ENCODE measurements around the gene PCDHGA4. TPM values are rescaled to one million over a fixed set of nuclear protein-coding genes. Genes with fewer than 3 reads are reported as not detected.

Gene PCDHGA4
- total and polyA plus RNA-seq, 2 of the 13 experiments (the other 11 are each of a cell fraction or from before 2014, with no cell fraction given): 0.49 to 0.58 TPM

DNA sequence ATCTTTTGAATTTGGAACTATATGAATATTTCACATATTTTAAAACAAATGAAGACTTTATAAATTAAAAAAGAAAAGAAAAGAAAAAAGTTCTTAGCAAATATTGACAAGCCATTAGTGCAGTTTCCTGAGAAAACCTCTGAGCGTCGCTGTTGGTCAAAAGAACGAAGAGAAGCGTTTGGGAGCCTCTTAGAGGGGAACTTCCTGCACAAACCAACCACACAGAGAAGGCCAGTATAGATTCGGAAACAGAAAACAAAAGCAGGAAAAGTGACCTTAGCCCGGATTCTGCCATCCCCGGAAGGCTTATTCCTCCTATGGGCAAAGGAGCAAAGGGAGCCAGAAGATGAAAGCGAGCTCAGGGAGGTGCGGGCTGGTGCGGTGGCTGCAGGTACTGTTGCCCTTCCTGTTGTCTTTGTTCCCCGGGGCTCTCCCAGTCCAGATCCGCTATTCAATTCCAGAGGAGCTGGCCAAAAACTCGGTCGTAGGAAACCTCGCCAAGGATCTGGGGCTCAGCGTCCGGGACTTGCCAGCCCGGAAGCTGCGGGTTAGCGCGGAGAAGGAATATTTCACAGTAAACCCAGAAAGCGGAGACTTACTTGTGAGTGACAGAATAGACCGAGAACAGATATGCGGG, 5.1 kb downstream of the PCDHGA4 start, which contains the start of gene PCDHGB2:
Gene PCDHGB2, plus strand, starts transcription at position 205 of the 637 bp plus-strand sequence. Its CDS starts 142 bp downstream, at position 347.
- H3K36me3 ChIP-seq (replicated peaks in 1 of 2; ENCODE audit: control insufficient read depth in 1 of 2, insufficient read depth in 2 of 2, low read length in 2 of 2): no peaks in the 10 kb centered on the region
- no peaks in the 10 kb centered on the region for H4K20me1 ChIP-seq (ENCODE audit: insufficient read depth, low read length)
- CTCF ChIA-PET (ENCODE audit: low intra/inter-chr PET ratio, low total read pairs): interaction anchor here (1.6 to 1.8 kb wide), 3 partner anchors 165 to 204 kb away, joined by 5 to 10 read pairs (median 7); no protein-coding TSS in a partner anchor
- peak; percentile 78 for ATAC-seq
- H3K79me2 ChIP-seq (ENCODE audit: insufficient read depth, low read length): no peaks in the 10 kb centered on the region
- POLR2A ChIA-PET: interaction anchor here (0.8 kb wide), 1 partner anchor 204 kb away, joined by 4 read pairs; no protein-coding TSS in a partner anchor
- TSS peak; percentile 64 for BruUV-seq (replicated peaks)
- DNase-seq (ENCODE audit: low spot score): peak; percentile 48
- H3K9me3 ChIP-seq (ENCODE audit: low read length): peaks cover 47% of the 10 kb centered on the region
- intact Hi-C loops (cut with micrococcal nuclease; ENCODE audit: unreplicated experiment) (loop anchor here (2.0 to 10.0 kb wide), 2 partner anchors 165 to 205 kb away; no protein-coding TSS in a partner anchor), in situ Hi-C loops (cut with HindIII; ENCODE audit: extremely low pct_ligation_motif_present, low pct_unique_long_range_greater_than_20kb) (loop anchor here (10.0 kb wide), 1 partner anchor 165 kb away; no protein-coding TSS in a partner anchor)
- H3K9ac ChIP-seq (ENCODE audit: insufficient read depth, low read depth, low read length): peak within 1 kb of the TSS; percentile 44
- H3K4me2 ChIP-seq (ENCODE audit: low read depth, low read length): peak within 1 kb of the TSS; percentile 31
- H3K27me3 ChIP-seq (ENCODE audit: control insufficient read depth in 1 of 2, insufficient read depth in 2 of 2, low read length in 2 of 2): no peaks in the 10 kb centered on the region
- H2AFZ ChIP-seq (ENCODE audit: low read length): peak within 1 kb of the TSS; percentile 48
- H3K4me3 ChIP-seq (replicated peaks in 1 of 3; ENCODE audit: insufficient read depth in 1 of 3, low read depth in 2 of 3, low read length in 3 of 3): peak within 1 kb of the TSS; percentile 17 to 63 (median 50); a peak in 5 of 6 replicates
- WGBS (ENCODE audit: low lambda C conversion rate): 41% methylated on average over 23 of the region's 24 CpGs
- H3K27ac ChIP-seq (ENCODE audit: extremely low read length, insufficient read depth, low read length): no peak within 1 kb of the TSS
- FAIRE-seq: no peak
- no peaks in the 10 kb centered on the region for H3K4me1 ChIP-seq (ENCODE audit: insufficient read depth, low read length)
- 0 out of 2 replicates have a peak, but pooled peaks have one; percentile 29 for TF ChIP-seq KAT8 (CRISPR knock-in tag; IDR thresholded peaks at IDR 0.05)
- no peak for TF ChIP-seq PAX8 (CRISPR knock-in tag; IDR thresholded peaks at IDR 0.05; ENCODE audit: borderline replicate concordance)
- TF ChIP-seq, protein P1, sequence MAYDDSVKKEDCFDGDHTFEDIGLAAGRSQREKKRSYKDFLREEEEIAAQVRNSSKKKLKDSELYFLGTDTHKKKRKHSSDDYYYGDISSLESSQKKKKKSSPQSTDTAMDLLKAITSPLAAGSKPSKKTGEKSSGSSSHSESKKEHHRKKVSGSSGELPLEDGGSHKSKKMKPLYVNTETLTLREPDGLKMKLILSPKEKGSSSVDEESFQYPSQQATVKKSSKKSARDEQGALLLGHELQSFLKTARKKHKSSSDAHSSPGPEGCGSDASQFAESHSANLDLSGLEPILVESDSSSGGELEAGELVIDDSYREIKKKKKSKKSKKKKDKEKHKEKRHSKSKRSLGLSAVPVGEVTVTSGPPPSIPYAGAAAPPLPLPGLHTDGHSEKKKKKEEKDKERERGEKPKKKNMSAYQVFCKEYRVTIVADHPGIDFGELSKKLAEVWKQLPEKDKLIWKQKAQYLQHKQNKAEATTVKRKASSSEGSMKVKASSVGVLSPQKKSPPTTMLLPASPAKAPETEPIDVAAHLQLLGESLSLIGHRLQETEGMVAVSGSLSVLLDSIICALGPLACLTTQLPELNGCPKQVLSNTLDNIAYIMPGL (CRISPR knock-in tag; IDR thresholded peaks at IDR 0.05; ENCODE audit: borderline replicate concordance in 1 of 2, low read depth in 1 of 2): peak in 1 of 2 experiments; percentile 62; a peak in 1 of 4 replicates
- TF ChIP-seq, protein P2, sequence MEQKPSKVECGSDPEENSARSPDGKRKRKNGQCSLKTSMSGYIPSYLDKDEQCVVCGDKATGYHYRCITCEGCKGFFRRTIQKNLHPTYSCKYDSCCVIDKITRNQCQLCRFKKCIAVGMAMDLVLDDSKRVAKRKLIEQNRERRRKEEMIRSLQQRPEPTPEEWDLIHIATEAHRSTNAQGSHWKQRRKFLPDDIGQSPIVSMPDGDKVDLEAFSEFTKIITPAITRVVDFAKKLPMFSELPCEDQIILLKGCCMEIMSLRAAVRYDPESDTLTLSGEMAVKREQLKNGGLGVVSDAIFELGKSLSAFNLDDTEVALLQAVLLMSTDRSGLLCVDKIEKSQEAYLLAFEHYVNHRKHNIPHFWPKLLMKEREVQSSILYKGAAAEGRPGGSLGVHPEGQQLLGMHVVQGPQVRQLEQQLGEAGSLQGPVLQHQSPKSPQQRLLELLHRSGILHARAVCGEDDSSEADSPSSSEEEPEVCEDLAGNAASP (CRISPR knock-in tag; IDR thresholded peaks at IDR 0.05; ENCODE audit: borderline replicate concordance): no peak
- TF ChIP-seq, protein P3, sequence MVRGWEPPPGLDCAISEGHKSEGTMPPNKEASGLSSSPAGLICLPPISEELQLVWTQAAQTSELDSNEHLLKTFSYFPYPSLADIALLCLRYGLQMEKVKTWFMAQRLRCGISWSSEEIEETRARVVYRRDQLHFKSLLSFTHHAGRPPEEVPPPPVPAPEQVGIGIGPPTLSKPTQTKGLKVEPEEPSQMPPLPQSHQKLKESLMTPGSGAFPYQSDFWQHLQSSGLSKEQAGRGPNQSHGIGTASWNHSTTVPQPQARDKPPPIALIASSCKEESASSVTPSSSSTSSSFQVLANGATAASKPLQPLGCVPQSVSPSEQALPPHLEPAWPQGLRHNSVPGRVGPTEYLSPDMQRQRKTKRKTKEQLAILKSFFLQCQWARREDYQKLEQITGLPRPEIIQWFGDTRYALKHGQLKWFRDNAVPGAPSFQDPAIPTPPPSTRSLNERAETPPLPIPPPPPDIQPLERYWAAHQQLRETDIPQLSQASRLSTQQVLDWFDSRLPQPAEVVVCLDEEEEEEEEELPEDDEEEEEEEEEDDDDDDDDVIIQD (CRISPR knock-in tag; IDR thresholded peaks at IDR 0.05; ENCODE audit: low read depth): no peak
- peak; percentile 27; the same call in 1 of the 2 replicates for TF ChIP-seq ELF3 (CRISPR knock-in tag; IDR thresholded peaks at IDR 0.05)
- no peak for TF ChIP-seq SSRP1 (CRISPR knock-in tag; IDR thresholded peaks at IDR 0.05)
- TF ChIP-seq, protein P4, sequence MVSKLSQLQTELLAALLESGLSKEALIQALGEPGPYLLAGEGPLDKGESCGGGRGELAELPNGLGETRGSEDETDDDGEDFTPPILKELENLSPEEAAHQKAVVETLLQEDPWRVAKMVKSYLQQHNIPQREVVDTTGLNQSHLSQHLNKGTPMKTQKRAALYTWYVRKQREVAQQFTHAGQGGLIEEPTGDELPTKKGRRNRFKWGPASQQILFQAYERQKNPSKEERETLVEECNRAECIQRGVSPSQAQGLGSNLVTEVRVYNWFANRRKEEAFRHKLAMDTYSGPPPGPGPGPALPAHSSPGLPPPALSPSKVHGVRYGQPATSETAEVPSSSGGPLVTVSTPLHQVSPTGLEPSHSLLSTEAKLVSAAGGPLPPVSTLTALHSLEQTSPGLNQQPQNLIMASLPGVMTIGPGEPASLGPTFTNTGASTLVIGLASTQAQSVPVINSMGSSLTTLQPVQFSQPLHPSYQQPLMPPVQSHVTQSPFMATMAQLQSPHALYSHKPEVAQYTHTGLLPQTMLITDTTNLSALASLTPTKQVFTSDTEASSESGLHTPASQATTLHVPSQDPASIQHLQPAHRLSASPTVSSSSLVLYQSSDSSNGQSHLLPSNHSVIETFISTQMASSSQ (IDR thresholded peaks at IDR 0.05; ENCODE audit: low read depth): no peak
- TF ChIP-seq, protein P4 (CRISPR knock-in tag; IDR thresholded peaks at IDR 0.05; ENCODE audit: borderline replicate concordance): no peak
- TF ChIP-seq, protein P5, sequence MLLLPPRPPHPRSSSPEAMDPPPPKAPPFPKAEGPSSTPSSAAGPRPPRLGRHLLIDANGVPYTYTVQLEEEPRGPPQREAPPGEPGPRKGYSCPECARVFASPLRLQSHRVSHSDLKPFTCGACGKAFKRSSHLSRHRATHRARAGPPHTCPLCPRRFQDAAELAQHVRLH (CRISPR knock-in tag; IDR thresholded peaks at IDR 0.05; ENCODE audit: borderline replicate concordance, low read depth): no peak
- TF ChIP-seq STAG1 (CRISPR knock-in tag; IDR thresholded peaks at IDR 0.05): peak; percentile 57

Data from HepG2 (cell line).